ENCODE results near the gene FAM13C.

FAM13C gene

DNA sequence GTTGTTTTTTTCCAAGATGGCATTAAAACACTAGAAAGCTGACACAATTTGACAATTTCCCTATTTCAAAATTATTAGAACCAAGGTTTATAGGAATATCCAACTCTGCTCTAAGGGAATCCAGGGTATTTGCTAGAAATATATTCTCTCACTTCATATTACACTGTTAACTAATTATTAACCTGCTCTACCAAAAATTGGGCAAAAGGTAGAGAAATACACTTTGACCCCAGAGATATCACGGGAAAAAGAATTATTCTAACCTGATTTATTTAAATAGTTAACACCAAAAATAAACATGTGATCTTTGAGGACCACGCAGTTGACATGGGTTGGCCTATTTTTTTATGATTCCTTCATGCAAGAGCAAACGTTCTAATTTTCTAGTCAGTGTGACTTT lies 21.6 kb upstream of the FAM13C start:
- TF ChIP-seq, protein P1, sequence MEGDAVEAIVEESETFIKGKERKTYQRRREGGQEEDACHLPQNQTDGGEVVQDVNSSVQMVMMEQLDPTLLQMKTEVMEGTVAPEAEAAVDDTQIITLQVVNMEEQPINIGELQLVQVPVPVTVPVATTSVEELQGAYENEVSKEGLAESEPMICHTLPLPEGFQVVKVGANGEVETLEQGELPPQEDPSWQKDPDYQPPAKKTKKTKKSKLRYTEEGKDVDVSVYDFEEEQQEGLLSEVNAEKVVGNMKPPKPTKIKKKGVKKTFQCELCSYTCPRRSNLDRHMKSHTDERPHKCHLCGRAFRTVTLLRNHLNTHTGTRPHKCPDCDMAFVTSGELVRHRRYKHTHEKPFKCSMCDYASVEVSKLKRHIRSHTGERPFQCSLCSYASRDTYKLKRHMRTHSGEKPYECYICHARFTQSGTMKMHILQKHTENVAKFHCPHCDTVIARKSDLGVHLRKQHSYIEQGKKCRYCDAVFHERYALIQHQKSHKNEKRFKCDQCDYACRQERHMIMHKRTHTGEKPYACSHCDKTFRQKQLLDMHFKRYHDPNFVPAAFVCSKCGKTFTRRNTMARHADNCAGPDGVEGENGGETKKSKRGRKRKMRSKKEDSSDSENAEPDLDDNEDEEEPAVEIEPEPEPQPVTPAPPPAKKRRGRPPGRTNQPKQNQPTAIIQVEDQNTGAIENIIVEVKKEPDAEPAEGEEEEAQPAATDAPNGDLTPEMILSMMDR (IDR thresholded peaks at IDR 0.05; ENCODE audit: low read depth, low read length): no peak
- TF ChIP-seq MYC (IDR thresholded peaks at IDR 0.05; ENCODE audit: low read depth, low read length) (no peak), POLR2A (IDR thresholded peaks at IDR 0.05; ENCODE audit: extremely low read depth, insufficient read length) (no peak)
- TF ChIP-seq, protein P2, sequence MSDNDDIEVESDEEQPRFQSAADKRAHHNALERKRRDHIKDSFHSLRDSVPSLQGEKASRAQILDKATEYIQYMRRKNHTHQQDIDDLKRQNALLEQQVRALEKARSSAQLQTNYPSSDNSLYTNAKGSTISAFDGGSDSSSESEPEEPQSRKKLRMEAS (IDR thresholded peaks at IDR 0.05; ENCODE audit: low read depth, low read length): no peak
- no peak for DNase-seq (ENCODE audit: low read depth)
- no peak overlapping the region for H3K4me3 ChIP-seq (ENCODE audit: low read depth, low read length)

DNA sequence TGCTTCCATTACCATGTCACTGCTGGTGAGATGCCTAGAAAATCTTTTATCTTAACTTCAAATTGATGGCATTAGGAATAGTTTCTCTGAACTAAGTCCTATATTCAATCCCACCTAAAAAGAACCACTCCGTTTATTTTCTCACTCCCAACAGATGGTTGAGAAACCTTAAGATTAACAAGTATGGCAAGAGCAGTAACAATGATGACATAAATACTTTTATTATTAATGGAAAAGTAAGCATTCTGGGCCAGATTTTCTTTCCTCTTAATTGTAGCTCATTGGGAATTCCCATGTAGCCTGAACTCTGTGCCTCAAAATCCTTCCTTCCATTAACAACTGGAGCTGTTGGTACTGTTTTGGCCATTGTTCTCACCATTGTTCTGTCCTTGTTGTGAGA lies 21.1 kb upstream of the FAM13C start:
- no peak overlapping the region for H3K4me3 ChIP-seq (ENCODE audit: low read depth, low read length)
- no peak for DNase-seq (ENCODE audit: low read depth)
- TF ChIP-seq, protein P1 (IDR thresholded peaks at IDR 0.05; ENCODE audit: low read depth, low read length): no peak
- TF ChIP-seq POLR2A (IDR thresholded peaks at IDR 0.05; ENCODE audit: extremely low read depth, insufficient read length) (no peak), MYC (IDR thresholded peaks at IDR 0.05; ENCODE audit: low read depth, low read length) (no peak)
- TF ChIP-seq, protein P2 (IDR thresholded peaks at IDR 0.05; ENCODE audit: low read depth, low read length): no peak

DNA sequence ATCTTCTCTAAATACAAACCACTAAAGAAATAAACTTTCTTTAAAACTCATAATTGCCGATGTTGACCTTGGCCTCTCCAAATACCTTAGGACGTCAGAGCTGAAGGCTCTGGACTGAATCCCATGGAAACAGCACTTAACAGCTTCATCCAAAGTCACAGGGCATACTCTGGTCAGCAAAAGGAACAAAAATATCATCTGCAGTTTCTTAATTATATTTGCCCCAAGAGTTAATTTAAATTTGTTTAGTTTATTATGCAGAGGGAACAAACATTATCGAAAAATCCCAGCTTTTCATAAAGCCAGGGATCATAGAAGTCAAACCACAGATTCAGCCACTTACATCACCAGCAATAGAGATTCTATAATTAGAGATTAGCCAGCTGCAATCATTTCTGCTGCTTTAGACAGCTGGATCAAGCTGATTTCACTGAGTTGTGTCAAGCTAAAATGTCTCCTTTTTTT lies 20.5 kb upstream of the FAM13C start:
- H3K4me3 ChIP-seq (ENCODE audit: low read depth, low read length): no peak overlapping the region
- DNase-seq (ENCODE audit: low read depth): no peak
- TF ChIP-seq, protein P2 (IDR thresholded peaks at IDR 0.05; ENCODE audit: low read depth, low read length): no peak
- TF ChIP-seq MYC (IDR thresholded peaks at IDR 0.05; ENCODE audit: low read depth, low read length) (no peak), POLR2A (IDR thresholded peaks at IDR 0.05; ENCODE audit: extremely low read depth, insufficient read length) (no peak)
- TF ChIP-seq, protein P1 (IDR thresholded peaks at IDR 0.05; ENCODE audit: low read depth, low read length): no peak

DNA sequence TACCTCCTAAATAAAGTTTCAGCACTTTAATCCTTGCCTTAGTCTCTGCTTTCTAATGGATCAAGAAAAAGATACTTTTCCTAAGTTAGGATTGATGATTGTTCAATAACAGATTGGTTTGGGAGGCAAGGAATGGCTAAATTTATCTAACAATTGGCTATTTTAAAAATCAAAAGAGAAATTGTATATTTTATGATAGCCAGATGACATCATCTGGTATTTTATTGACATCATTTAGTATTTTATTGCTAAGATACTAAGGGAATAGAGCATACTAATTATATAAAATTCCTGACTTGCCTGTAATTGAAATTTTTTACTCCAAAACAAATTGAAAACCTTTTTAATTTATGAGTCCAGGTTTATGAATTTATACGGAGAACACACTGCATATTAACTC lies 19.3 kb upstream of the FAM13C start:
- no peak overlapping the region for H3K4me3 ChIP-seq (ENCODE audit: low read depth, low read length)
- DNase-seq (ENCODE audit: low read depth): no peak
- TF ChIP-seq MYC (IDR thresholded peaks at IDR 0.05; ENCODE audit: low read depth, low read length): no peak
- no peak for TF ChIP-seq POLR2A (IDR thresholded peaks at IDR 0.05; ENCODE audit: extremely low read depth, insufficient read length)
- TF ChIP-seq, protein P1 (IDR thresholded peaks at IDR 0.05; ENCODE audit: low read depth, low read length): no peak
- TF ChIP-seq, protein P2 (IDR thresholded peaks at IDR 0.05; ENCODE audit: low read depth, low read length): no peak

DNA sequence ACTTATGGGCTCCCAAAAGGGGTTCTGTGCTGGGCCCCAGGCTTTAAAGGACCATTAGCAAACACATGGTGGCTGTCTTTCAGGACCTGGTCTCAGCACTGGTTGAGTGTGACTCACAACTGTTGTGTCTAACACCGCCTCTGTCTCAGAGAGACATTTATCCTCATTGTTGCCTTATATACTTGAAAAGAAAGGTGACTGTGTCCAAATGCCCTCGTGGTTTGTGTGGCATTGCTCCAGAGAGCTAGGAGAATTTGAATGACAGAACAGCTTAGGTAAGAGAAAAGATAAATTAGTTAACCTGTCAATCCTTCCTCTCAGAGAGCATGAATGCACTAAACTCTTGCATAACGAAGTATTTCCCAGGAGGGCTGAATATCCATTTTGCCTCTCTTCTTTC lies 14.5 kb upstream of the FAM13C start:
- H3K4me3 ChIP-seq (ENCODE audit: low read depth, low read length): no peak overlapping the region
- TF ChIP-seq, protein P2 (IDR thresholded peaks at IDR 0.05; ENCODE audit: low read depth, low read length): no peak
- no peak for TF ChIP-seq MYC (IDR thresholded peaks at IDR 0.05; ENCODE audit: low read depth, low read length)
- no peak for TF ChIP-seq POLR2A (IDR thresholded peaks at IDR 0.05; ENCODE audit: extremely low read depth, insufficient read length)
- TF ChIP-seq, protein P1 (IDR thresholded peaks at IDR 0.05; ENCODE audit: low read depth, low read length): no peak
- DNase-seq (ENCODE audit: low read depth): no peak

Measured in NB4 (cell line).